NCI-H510A treated with DMSO at 0.1 percent for 48 hours (cell line): ENCODE measurements around the gene CST1.
"Not testable (repeated sequence)": the region's sequence is repeated elsewhere in the genome, so short reads cannot be mapped to it uniquely, and the experiment has no call there.

ENCODE experiments used
- DNase-seq: peaks from one replicate; lab custom pipeline; 2025; lab: John Stamatoyannopoulos, UW

Gene CST1

DNA sequence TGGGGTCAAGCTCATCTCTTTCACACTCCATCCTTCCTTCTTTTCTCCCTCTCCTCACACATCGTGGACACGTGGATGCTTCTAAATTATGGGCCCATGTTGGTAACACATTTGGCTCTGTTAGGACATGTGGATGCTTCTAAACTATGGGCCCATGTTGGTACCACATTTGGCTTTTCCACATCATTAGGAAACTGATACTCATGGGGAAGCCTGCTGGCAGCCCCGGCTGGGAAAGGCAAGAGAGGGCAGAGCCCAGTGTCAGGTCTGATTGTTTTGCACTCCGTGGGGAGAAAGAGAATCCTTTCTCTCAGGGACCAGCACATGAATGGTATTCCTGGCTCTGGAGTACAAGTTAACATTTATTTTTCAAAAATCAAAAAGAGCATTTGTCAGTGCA is 4.0 kb upstream of the CST1 start:
- no peak for DNase-seq

DNA sequence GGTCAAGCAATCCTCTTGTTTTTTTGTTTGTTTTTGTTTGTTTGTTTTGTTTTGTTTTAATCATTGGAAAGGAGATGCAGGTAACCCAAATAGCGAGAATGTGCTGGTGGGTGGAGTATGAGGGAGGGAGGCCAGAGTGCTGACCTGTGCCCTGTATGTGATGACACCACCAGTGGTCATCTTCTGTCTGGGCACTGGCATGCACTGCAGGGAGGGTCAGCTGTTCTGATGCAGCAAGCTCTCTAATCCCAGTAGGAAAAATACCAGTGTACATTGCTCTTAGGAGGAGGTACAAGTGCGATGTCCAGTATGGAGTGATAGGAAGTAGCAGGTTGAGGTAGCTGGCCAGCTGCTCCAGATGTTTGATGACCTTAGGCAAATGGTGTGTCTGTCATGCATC is 2.9 kb upstream of the CST1 start:
- DNase-seq, result no peak

DNA sequence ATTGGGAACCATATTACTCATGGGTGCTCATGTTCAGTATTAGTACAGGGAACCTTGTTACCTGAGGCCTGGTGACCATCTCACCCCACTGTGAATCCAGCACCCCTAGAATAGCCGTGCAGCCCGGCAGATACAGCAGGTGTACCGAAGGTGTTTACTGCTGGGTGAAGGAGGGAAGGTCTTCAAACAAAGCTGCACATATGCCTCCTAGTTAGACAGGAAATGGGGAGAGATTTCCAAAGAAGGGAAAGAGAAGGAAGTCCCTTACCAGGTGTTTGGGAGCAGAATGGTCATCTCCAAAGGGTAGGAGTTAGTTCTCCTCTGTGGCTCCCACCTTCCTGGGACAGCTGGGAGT is 2.4 kb upstream of the CST1 start:
- DNase-seq, result no peak

DNA sequence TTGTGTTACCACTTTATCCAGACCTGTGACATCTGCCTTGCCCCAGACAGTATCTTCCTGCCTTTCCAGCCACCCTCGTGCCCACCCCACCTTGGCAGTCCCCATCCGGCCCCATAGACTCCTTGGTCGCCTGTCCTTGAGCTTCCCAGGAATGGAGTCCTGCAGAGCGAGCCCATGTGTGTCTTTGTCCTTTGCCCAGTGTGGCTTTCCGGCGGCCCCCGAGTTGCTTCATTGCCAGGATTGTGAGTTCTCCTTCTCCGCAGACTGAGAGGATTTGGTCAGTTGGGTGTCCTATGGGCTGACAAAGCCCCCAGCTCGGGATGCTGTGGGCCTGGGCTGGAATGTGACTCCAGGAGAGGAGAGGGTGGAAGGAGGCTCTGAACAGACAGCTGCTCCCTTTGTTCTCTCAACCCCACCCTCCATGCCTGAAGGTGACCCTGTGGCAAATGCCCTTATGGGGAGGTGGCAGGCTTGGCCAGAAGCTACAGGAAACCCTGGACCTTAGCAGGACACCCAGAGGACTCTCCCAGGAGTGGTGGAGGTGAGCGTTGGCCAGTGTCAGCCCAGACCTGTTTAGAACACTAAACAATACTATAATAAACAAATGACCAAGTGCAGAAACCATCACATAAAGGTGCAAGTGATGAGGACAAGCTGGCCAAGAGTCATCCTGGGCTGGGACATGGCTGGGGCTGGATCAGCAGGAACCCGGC is 1.9 kb upstream of the CST1 start:
- no peak for DNase-seq

DNA sequence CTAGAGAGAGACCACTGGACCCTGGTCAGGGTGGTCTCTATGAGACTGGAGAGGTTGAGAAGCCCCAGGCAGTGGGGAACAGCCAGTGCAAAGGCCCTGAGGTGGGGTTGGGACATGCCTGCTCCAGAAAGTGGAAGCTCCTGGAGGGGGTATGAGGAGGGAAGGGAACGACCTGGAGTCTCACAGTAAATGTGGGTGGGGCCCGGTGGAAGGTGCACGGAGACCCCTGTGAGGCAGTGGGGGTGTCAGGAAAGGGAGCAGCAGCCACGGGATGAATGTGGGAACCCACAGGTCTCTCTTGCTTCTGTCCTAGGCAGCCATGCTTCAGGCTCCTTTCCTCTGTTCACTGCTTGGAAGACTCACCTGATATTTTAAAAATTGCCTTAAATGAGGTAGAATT is 1.3 kb upstream of the CST1 start:
- DNase-seq, result no peak

DNA sequence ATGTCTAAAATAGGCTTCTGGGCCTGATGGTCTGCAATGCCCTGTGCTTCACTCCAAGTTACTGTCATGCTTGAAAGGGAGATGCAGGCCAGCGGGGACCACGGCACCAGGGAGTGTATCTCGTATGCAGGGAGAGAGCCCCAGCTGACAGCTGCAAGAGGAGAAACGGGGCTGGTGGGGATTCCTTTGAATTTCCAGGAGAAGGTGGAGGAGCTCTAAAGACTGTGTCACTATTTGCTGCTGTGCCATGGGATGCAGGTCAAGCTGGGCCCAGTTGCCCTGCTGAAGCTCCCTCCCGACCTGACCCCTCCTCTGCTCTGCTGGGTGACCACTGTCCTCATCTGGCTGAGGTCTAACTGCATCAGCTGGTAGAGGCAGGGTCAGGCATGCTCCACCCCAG is 989 bp downstream of the CST1 start:
- no peak for DNase-seq

DNA sequence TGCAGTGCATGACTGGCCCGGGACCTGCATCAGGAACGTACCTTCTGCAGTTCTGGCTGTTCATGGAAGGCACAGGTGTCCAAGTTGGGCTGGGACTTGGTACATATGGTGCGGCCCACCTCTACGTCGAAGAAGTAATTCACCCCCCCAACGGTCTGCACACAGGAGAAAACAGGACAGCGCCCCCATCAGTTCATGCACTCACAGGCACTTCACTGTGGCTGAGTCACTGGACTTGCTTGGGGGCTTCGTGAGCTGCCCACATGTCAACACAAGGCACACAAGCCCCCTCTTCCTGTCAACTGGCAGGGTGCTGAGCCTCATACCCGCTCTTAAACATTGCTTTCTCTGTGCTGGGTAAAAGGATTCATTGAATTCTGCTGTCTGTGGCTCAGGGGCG is 1.8 kb downstream of the CST1 start:
- not testable (repeated sequence) for DNase-seq

DNA sequence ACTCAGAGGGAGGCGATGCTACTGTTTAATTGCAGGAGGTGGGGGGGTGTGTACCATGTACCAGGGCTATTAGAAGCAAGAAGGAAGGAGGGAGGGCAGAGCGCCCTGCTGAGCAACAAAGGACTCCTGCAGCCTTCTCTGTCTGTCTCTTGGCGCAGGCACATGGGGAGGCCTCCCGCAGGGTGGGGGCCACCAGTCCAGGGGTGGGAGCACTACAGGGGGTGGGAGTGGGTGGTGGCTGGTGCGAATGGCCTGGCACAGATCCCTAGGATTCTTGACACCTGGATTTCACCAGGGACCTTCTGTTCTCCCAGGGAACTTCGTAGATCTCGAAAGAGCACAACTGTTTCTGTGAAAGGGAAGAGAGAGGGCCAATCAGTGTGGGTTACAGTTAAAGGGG is 3.2 kb downstream of the CST1 start:
- DNase-seq, result not testable (repeated sequence)

DNA sequence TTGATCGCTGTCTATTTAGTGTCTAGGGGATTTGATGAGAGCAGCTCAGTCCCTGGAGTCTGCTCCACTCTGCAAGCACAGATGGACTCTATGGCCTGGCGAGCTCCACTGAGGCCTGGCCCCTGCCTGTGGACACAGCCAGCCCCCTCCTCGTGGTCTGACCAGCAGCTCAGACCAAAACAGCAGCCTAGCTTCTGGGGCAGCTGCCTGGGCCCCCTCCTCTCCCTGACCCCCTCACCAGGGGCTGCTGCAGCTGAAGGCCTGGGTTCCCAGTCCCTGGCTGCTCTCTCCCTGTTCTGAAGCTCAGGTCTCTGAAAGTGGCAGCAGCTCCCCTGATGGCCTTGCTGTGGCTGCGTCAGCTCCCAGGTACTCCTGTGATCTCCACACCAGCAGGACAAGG is 3.6 kb downstream of the CST1 start:
- DNase-seq, result not testable (repeated sequence)

DNA sequence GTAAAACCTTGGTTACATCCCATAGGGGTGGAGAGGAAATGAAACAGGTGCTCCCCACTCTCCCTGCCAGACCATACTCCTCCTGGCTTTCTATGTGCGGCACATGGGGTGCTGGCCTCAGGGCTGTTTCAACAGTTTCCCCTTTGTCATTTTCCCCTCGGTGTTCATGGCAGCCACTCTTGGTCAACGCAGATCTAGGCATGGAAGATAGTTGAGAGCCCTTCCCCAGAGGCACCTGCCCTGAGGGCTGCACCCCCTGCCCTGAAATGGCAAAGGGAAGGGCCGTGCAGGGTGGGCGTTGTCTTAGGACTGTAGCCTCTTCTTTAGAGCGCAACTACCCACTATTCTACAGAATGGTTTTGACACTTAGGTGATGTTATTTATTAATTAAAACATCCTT is 4.4 kb downstream of the CST1 start:
- DNase-seq, result no peak

DNA sequence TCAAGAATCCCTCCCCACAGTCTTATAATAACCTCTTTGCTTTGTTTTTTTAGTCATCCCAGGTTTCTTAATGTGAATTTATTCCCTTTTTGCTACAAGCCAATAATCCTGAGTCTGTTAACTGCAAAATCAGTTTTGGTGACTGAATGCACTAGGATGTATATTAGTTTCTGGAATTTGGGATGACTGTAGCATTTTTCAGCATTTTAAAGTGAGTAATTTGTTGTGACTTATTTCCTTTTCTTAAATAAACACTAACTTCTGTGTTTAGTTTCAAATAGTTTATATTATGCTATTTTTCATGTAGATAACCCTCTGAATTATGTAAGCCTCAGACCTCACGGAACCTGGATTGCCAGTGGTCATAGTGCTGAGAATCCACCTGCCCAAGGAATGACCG is 5.5 kb downstream of the CST1 start:
- DNase-seq, result no peak

DNA sequence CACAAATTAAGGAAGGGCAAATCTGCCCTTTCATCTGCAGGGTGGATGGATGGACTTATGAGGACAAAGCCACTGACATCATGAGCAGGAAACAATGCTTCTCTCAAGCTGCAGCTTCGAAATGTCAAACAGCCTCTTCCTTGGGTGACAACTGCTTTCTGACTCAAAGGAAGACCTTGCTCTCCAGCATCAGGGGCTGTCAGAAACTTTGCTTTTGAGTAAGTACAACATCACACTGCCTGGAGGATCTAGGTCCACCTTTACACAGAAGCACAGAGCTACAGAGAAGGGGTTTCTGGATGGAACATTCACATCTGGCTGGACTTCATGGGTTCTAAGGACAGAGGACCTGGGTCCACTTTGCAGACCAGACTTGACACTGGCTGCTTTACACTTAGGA is 5.9 kb downstream of the CST1 start:
- DNase-seq, result no peak

DNA sequence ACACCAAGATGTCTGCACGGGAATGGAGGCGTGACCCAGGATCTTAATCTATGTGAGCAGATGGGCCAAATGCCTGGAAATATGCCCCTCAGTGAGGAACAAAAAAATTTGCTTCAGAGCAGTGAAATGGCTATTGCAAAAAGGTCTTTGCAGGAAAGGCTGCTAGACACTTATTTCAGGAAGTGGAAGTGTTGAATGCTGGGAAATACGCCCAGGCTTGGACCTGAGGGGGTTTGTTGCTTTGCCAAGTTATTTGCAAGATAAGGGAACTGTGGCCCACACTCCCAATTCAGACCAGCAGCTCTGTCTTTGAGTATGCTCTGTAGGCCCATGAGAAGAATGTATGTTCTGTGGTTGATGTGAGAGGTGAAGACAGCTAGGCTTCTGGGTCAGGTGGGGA is 15.3 kb downstream of the CST1 start:
- not testable (repeated sequence) for DNase-seq

DNA sequence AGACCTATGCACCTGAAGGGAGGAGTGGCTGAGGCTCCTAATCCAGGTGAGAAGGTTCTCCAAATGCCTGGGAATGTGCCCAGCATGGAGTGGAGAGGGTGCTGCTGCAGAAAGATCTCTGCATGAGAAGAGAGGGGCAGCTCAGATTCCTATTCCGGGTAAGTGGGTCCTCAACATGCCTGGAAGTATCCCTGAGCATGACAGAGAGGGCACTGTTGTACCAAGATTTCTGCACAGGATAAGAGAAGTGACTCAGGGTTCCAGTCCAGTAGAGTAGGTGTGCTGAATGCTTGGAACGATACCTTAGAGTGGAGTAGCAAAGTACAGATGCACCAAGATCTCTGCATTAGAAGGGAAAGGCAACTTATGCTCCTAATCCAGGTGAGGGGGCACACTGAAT is 15.8 kb downstream of the CST1 start:
- DNase-seq, result not testable (repeated sequence)

DNA sequence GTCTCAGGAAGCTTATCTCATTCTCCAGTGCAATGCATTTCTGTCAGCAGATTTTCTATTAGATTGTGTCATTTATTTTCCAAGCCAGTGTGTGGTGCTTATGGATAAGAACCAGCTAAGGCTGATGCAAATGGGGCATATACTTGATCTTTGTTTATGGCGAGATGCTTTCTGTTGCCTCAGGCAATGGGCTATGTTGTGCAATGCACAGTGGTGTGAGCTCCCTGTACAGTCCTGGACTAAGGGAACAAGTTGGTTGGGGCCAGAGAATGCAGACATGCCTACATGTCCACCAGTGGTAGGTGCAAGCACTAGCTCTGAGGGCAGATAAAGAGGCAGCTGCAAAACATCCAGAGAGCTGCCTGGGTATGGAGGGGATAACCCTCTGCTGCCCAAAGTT is 16.3 kb downstream of the CST1 start:
- not testable (repeated sequence) for DNase-seq

DNA sequence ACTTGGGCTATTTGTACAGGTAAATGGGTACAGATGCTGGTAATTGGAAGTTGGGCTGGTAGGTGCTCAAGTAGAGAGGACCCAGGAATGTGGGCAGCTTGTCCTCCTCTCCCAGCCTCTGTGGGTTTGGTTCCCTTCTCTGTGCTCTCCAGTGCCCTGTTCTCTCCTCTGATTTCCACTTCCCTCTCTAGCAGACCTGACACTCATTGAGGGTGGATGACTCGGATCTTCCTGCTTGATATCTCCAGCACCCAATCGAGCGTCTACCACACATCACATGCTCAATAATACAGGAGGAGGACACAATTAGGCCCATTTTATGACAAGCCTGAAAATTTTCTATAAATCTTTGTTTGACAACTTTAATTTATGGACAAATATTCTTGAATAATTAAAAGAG is 23.7 kb downstream of the CST1 start:
- DNase-seq, result no peak

DNA sequence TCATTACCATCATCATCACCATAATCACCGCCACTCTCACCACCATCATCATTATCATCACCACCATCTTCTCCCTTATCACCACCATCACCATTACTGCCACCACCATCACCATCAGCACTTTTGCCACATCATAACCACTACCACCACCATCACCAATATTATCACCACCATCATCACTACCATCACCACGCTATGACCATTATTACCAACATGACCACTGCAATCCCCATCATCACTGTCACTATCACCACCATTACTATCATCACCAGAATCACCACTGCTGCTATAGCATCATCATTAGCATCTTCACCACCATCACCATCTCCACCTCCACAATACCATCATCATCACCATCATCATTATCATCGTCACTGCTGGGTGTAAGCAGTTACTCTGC is 25.6 kb downstream of the CST1 start:
- DNase-seq, result no peak

DNA sequence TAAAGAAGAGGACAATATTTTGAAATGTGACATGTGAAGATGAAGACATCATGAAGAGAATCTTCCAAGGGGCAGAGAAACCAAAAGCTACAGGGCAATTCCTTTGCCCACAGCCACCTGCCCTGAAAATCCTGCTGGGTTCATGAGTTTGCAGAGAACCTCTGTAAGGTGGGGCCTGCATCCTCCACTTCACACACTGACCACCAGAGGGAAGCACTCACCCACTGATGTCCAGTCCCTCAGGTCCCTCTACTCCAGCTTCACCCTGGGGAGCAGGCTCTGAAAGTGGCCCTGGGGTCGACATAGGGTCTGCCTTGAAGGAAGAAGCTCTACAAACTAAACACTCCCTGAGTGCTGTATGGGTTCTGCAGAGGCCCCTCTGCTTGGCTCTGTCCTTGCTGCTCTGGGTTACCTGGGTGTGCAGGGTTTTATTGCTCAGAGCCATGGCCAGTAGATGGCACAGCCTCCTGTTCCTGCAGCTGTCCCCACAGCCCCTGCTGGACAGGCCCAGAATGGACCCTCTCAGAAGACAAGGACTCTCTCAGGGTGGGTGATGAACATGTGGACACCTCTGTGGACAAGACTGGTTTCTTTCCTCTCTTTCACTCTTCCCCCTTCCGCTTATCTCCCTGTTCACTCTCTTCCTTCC is 27.0 kb downstream of the CST1 start:
- not testable (repeated sequence) for DNase-seq

DNA sequence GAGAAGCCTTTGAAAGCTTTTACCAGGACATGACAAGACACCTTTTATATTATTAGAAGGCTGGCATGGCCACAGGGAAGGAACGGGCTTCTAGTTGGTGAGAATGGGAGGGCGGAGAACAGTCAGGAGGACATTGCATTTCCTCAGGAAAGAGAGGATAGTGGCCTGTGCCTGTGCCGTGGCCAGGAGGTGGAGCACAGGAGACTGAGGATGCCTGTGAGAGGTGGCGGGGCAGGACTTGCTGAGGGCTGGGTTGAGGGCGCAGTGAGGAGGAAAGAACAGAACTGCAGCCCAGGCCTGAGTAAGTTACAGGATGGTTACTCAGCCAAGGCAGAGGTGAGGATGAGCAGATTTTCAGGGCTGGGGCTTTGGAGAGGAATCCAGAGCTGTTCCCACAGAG is 27.9 kb downstream of the CST1 start:
- not testable (repeated sequence) for DNase-seq

DNA sequence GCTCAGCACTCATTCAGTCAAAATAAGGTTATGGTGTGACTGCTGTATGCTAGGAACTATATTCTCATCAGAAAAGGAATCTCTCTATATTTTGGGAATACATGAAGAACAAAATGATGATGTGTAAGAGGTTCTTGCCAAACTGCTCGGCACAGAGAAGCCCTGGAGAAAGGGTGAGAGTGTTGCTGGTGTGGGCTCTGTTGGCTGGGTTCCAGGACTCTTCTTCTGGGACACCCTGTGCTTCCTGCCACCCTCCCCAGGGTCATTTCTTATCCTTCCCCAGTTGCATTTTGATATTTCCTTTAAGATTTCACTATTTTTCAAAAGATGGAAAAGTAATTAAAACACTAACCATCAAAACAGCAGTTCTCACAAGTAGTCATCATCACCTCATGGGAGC is 28.8 kb downstream of the CST1 start:
- DNase-seq, result no peak

DNA sequence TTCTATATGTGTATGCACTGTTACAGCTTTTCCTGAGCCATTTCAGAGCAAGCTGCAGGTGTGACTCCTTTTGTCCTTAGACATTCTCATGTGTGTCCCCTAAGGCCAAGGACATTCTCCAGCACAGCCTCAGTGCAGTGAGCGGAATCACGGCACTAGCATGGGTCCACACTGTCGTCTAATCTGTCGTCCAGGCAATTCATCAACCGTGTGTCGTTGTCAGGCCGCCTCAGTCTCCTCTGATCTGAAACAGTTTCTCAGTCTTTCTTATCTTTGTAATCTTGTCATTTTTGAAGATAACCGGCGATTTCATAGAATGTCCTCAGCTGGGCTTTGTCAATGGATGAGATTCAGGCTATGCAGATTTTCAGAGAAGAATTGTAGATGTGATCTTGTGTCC is 31.4 kb downstream of the CST1 start:
- not testable (repeated sequence) for DNase-seq

DNA sequence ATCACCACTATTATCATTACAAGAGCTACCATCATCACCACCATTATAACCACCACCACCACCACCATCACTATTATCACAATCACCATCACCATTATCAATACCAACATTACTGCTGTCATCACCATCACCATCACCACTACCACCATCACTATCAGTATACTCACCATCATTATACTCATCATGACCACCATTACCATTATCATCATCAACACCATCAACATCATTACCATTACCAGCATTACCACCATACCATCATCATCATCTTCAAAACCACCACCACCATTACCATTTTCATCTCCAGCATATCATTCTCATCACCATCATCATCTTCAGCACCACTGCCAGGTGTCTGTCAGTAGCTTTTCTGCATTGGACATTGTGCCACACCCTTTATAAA is 39.0 kb downstream of the CST1 start:
- not testable (repeated sequence) for DNase-seq

DNA sequence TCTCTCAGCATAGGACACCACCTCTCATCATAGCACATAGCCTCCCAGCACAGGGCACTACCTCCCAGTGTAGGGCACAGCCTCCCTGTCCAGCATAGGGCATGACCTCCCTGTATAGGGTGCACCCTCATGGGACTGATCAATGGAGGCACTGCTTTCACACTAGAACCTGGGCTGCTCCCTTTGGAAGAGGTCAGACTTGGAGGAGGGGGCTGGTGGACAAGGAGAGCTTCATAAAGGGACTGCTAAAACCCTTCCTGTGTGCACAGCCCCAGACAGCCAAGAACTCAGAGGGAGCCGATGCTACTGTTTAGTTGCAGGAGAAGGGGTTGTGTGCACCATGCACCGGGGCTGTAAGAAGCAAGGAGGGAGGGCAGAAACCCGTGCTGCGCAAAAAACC is 40.0 kb downstream of the CST1 start:
- no peak for DNase-seq

DNA sequence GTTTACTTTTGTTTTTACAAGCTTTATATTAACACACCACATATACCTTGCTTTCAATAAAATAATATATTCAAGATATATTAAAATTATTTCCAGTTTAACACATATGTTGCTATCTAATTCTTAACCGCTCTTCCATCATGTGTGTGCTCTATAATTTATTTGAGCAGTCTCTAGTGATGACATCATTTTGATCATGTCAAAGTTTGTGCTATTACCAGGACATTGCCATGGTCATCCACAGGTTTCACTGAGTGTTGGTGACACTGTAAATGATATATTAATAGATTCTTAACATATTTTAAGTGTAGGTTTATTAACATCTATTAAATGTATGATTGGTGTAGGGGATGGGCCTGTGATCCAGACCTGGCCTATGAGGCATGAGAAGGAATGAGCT is 44.8 kb downstream of the CST1 start:
- DNase-seq, result no peak
